HepG2 (cell line): Measurements from ENCODE around the gene THUMPD1. TPM values are rescaled to one million over a fixed set of nuclear protein-coding genes. Genes with fewer than 3 reads are reported as not detected.
A peak's percentile ranks its signal among the peaks of the same experiment; 100 is the strongest.

Experiments
- ATM ChIP-seq: fragments of 450-650 bp; IDR thresholded peaks from 2 replicates; pipeline ENCODE4 v1.7.1; 2017; ENCODE audit warnings: mild to moderate bottlenecking, borderline replicate concordance
- ETS1 ChIP-seq: sonication (generic); formaldehyde crosslinking; IDR thresholded peaks from 2 replicates; pipeline ENCODE4 v1.4.0; 2020; ENCODE audit warnings: missing genetic modification reagents
- GLI4 ChIP-seq: sonication (generic); formaldehyde crosslinking; IDR thresholded peaks from 2 replicates; pipeline ENCODE4 v1.5.1; 2020; ENCODE audit warnings: missing genetic modification reagents, mild to moderate bottlenecking, moderate library complexity, borderline replicate concordance
- HNF4G ChIP-seq, 2 experiments: sonication (generic) in 1 of 2; formaldehyde crosslinking in 1 of 2; IDR thresholded peaks; 2 replicates each; pipeline versions ENCODE4 v1.4.0 to v1.6.1; 2011 to 2020; ENCODE audit warnings: borderline replicate concordance in 2 of 2, low read depth in 2 of 2, mild to moderate bottlenecking in 2 of 2, low read length in 1 of 2, missing genetic modification reagents in 1 of 2, moderate library complexity in 1 of 2
- HNRNPL ChIP-seq: fragments of 200-400 bp; formaldehyde crosslinking; IDR thresholded peaks from 2 replicates; pipeline ENCODE4 v1.6.1; 2017; ENCODE audit warnings: mild to moderate bottlenecking, low read depth, low read length
- KAT8 ChIP-seq: IDR thresholded peaks from 2 replicates; pipeline ENCODE4 v1.6.1; 2016; ENCODE audit warnings: missing genetic modification reagents, missing compliant biosample characterization
- MYC ChIP-seq: sonication (generic); formaldehyde crosslinking; IDR thresholded peaks from 2 replicates; pipeline ENCODE4 v1.9.0; 2021; ENCODE audit warnings: missing genetic modification reagents, borderline replicate concordance
- PATZ1 ChIP-seq: sonication (generic); formaldehyde crosslinking; IDR thresholded peaks from 2 replicates; pipeline ENCODE4 v1.4.0; 2020; ENCODE audit warnings: missing genetic modification reagents
- PRMT3 ChIP-seq: sonication (generic); formaldehyde crosslinking; IDR thresholded peaks from 2 replicates; pipeline ENCODE4 v1.8.1; 2022; ENCODE audit warnings: low read depth, mild to moderate bottlenecking, moderate library complexity, missing genetic modification reagents, borderline replicate concordance
- SMAD1 ChIP-seq: sonication (generic); formaldehyde crosslinking; IDR thresholded peaks from 2 replicates; pipeline ENCODE4 v1.4.0; 2020; ENCODE audit warnings: missing genetic modification reagents, low read depth, mild to moderate bottlenecking, borderline replicate concordance
- ZEB1 ChIP-seq: IDR thresholded peaks from 2 replicates; pipeline ENCODE4 v1.6.1; 2012; ENCODE audit warnings: mild to moderate bottlenecking, low read depth, inconsistent platforms; ENCODE audit not compliant: insufficient replicate concordance
- ZFP1 ChIP-seq: IDR thresholded peaks from 2 replicates; pipeline ENCODE4 v1.6.1; 2016
- ZIK1 ChIP-seq: sonication (generic); formaldehyde crosslinking; IDR thresholded peaks from 2 replicates; pipeline ENCODE4 v1.5.0; 2020; ENCODE audit warnings: mild to moderate bottlenecking, low read depth, missing genetic modification reagents, borderline replicate concordance
- ZNF205 ChIP-seq: IDR thresholded peaks from 2 replicates; pipeline ENCODE4 v1.6.1; 2018; ENCODE audit warnings: missing biosample characterization, missing genetic modification reagents
- ZNF251 ChIP-seq: sonication (generic); formaldehyde crosslinking; IDR thresholded peaks from 2 replicates; pipeline ENCODE4 v1.9.0; 2021; ENCODE audit warnings: mild to moderate bottlenecking, missing genetic modification reagents
- ZNF260 ChIP-seq: sonication (generic); formaldehyde crosslinking; IDR thresholded peaks from 2 replicates; pipeline ENCODE4 v1.4.0; 2020; ENCODE audit warnings: missing genetic modification reagents, low read depth, mild to moderate bottlenecking, borderline replicate concordance
- ZNF343 ChIP-seq: sonication (generic); formaldehyde crosslinking; IDR thresholded peaks from 2 replicates; pipeline ENCODE4 v1.4.0; 2020; ENCODE audit warnings: mild to moderate bottlenecking, missing genetic modification reagents
- polyA plus RNA-seq, 8 experiments: library from polyadenylated mRNA; depleted of rRNA in 3 of 8; stranded (reverse) in 7 of 8; unstranded in 1 of 8; fragments of >200 nt; fragmentation: Illumina TruSeq in 4 of 8; extraction: Trizol in 4 of 8; gene quantifications; 2 replicates each; pipeline versions ENCODE4 v1.2.1 to v1.2.3, GENCODE V29; 2011 to 2016; ENCODE audit warnings: low read depth in 4 of 8, missing spikeins in 1 of 8, mixed read lengths in 1 of 8; ENCODE audit not compliant: insufficient read depth in 1 of 8
- total RNA-seq, 5 experiments: library from RNA; depleted of rRNA; stranded (reverse); fragments of >200 nt; fragmentation: Illumina TruSeq; extraction: Trizol; gene quantifications; 2 replicates each; pipeline ENCODE4 v1.2.3, GENCODE V29; 2016; ENCODE audit warnings: low read depth in 1 of 5
- TF ChIP-seq, protein P1 (sequence below): sonication (generic); formaldehyde crosslinking; IDR thresholded peaks from 2 replicates; pipeline ENCODE4 v1.5.1; 2020; ENCODE audit warnings: mild to moderate bottlenecking, missing genetic modification reagents, borderline replicate concordance
- TF ChIP-seq, protein P2 (sequence below): sonication (generic); formaldehyde crosslinking; IDR thresholded peaks from 2 replicates; pipeline ENCODE4 v1.4.0; 2020; ENCODE audit warnings: mild to moderate bottlenecking, missing genetic modification reagents

The THUMPD1 gene
- total and polyA plus RNA-seq, 2 of the 13 experiments (the other 11 are each of a cell fraction or from before 2014, with no cell fraction given) = 22.7 to 69.1 TPM

DNA sequence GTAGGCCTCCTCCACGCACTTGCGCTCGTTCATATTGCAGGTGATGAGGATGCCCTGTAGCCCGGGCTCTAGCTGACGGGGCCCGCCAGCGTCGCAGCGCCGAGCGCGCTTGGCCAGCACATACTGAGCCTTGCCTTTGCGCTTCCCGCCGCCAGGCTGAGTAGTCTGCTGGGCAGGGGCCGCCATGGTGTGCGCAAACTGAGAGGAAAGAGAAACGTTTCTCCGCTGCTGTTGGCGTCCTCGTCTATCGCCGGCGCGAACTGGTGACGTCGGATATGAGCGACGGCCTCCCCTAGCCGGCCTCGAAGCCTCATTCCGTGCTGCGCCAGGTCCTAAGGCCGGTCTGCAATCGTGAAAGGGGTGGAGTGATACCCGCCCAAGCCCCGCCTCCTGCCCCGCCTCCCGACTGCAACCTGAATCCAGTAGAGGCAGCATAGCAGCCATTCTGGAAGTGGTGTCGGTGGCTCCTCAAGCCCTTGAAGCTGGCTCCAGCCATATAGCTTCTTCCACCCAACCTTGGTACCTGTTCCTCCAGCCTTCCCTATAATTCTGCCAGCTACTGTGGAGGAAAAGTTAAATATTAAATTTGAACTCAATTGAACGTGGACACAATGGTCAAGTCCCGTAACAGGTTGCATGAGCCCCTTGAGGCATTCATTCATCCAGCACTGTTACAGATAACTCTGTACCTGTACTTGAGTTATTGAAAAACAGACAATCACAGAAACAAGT is at the start of gene THUMPD1 (continued):
- TF ChIP-seq, protein P1, sequence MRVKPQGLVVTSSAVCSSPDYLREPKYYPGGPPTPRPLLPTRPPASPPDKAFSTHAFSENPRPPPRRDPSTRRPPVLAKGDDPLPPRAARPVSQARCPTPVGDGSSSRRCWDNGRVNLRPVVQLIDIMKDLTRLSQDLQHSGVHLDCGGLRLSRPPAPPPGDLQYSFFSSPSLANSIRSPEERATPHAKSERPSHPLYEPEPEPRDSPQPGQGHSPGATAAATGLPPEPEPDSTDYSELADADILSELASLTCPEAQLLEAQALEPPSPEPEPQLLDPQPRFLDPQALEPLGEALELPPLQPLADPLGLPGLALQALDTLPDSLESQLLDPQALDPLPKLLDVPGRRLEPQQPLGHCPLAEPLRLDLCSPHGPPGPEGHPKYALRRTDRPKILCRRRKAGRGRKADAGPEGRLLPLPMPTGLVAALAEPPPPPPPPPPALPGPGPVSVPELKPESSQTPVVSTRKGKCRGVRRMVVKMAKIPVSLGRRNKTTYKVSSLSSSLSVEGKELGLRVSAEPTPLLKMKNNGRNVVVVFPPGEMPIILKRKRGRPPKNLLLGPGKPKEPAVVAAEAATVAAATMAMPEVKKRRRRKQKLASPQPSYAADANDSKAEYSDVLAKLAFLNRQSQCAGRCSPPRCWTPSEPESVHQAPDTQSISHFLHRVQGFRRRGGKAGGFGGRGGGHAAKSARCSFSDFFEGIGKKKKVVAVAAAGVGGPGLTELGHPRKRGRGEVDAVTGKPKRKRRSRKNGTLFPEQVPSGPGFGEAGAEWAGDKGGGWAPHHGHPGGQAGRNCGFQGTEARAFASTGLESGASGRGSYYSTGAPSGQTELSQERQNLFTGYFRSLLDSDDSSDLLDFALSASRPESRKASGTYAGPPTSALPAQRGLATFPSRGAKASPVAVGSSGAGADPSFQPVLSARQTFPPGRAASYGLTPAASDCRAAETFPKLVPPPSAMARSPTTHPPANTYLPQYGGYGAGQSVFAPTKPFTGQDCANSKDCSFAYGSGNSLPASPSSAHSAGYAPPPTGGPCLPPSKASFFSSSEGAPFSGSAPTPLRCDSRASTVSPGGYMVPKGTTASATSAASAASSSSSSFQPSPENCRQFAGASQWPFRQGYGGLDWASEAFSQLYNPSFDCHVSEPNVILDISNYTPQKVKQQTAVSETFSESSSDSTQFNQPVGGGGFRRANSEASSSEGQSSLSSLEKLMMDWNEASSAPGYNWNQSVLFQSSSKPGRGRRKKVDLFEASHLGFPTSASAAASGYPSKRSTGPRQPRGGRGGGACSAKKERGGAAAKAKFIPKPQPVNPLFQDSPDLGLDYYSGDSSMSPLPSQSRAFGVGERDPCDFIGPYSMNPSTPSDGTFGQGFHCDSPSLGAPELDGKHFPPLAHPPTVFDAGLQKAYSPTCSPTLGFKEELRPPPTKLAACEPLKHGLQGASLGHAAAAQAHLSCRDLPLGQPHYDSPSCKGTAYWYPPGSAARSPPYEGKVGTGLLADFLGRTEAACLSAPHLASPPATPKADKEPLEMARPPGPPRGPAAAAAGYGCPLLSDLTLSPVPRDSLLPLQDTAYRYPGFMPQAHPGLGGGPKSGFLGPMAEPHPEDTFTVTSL = no peak
- TF ChIP-seq ZNF251 (CRISPR knock-in tag) (peak; percentile 80; the same call in 1 of the 2 replicates), HNRNPL (peak; percentile 74; the same call in 1 of the 2 replicates), PATZ1 (peak; percentile 67), SMAD1 (CRISPR knock-in tag) (no peak), ZNF260 (no peak), GLI4 (CRISPR knock-in tag) (no peak), MYC (CRISPR knock-in tag) (peak; percentile 83), ZEB1 (no peak), ZNF343 (CRISPR knock-in tag) (0 out of 2 replicates have a peak, but pooled peaks have one; percentile 10), ETS1 (peak; percentile 43; the same call in 1 of the 2 replicates), ATM (no peak), ZNF205 (peak; percentile 94), PRMT3 (no peak), ZIK1 (CRISPR knock-in tag) (peak; percentile 90; the same call in 1 of the 2 replicates), ZFP1 (CRISPR knock-in tag) (peak; percentile 90), HNF4G (IDR thresholded peaks at IDR 0.05; ENCODE audit: borderline replicate concordance, low read depth, low read length) (peak; percentile 67; the same call in 1 of the 2 replicates), HNF4G (CRISPR knock-in tag; IDR thresholded peaks at IDR 0.05; ENCODE audit: borderline replicate concordance, low read depth) (no peak), KAT8 (peak; percentile 99)
- TF ChIP-seq, protein P2, sequence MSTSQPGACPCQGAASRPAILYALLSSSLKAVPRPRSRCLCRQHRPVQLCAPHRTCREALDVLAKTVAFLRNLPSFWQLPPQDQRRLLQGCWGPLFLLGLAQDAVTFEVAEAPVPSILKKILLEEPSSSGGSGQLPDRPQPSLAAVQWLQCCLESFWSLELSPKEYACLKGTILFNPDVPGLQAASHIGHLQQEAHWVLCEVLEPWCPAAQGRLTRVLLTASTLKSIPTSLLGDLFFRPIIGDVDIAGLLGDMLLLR = peak; percentile 94
